ENCODE data around the gene KIF1A.
A peak's percentile ranks its signal among the peaks of the same experiment; 100 is the strongest.

KIF1A gene, protein sequence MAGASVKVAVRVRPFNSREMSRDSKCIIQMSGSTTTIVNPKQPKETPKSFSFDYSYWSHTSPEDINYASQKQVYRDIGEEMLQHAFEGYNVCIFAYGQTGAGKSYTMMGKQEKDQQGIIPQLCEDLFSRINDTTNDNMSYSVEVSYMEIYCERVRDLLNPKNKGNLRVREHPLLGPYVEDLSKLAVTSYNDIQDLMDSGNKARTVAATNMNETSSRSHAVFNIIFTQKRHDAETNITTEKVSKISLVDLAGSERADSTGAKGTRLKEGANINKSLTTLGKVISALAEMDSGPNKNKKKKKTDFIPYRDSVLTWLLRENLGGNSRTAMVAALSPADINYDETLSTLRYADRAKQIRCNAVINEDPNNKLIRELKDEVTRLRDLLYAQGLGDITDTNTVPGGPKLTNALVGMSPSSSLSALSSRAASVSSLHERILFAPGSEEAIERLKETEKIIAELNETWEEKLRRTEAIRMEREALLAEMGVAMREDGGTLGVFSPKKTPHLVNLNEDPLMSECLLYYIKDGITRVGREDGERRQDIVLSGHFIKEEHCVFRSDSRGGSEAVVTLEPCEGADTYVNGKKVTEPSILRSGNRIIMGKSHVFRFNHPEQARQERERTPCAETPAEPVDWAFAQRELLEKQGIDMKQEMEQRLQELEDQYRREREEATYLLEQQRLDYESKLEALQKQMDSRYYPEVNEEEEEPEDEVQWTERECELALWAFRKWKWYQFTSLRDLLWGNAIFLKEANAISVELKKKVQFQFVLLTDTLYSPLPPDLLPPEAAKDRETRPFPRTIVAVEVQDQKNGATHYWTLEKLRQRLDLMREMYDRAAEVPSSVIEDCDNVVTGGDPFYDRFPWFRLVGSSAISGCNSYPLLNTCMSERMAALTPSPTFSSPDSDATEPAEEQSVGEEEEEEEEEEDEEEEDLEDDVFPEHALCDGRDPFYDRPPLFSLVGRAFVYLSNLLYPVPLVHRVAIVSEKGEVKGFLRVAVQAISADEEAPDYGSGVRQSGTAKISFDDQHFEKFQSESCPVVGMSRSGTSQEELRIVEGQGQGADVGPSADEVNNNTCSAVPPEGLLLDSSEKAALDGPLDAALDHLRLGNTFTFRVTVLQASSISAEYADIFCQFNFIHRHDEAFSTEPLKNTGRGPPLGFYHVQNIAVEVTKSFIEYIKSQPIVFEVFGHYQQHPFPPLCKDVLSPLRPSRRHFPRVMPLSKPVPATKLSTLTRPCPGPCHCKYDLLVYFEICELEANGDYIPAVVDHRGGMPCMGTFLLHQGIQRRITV (N-terminal part only)

DNA sequence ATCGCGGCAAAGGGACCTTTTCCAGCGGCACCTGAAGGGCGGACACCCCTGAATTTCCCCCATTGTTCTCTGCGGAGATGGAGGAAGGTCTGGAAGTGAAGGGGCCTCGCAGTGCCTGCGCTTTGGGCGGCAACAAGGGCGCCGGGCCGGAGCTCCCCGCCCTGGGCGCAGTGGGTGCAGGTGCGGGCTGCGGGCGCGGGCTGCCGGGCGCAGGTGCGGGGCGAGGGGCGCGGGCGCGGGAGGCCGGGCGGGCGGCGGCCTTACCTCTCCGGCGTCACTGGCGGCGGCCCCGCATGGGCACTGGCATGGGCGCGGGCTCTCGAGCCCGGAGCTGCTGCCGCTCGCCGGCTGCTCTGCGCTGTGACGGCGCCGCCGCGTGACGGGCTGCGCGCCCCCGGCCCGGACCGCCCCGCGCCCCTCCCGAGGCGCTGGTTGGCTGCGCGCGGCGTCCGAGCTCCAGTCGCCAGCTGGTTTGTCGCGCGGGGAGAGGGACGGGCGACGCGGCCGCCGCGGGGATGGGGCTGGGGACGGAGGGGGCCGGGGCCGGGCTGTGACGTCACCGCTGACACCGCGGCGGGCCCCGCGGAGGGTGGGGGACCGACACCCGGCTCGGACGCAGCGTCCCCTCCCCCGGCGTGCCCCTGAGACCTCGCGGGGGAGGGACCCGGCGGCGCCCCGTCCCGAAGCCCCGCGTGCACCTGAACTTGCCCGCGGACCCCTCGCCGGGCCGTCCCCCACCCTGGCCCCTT lies at the start of gene KIF1A:
TSS of gene KIF1A (minus strand) at position 362 of the 749 bp plus-strand sequence. CDS start 22,467 bp downstream, outside the sequence.
- DNase-seq (ENCODE audit: low spot score) = no peak

DNA sequence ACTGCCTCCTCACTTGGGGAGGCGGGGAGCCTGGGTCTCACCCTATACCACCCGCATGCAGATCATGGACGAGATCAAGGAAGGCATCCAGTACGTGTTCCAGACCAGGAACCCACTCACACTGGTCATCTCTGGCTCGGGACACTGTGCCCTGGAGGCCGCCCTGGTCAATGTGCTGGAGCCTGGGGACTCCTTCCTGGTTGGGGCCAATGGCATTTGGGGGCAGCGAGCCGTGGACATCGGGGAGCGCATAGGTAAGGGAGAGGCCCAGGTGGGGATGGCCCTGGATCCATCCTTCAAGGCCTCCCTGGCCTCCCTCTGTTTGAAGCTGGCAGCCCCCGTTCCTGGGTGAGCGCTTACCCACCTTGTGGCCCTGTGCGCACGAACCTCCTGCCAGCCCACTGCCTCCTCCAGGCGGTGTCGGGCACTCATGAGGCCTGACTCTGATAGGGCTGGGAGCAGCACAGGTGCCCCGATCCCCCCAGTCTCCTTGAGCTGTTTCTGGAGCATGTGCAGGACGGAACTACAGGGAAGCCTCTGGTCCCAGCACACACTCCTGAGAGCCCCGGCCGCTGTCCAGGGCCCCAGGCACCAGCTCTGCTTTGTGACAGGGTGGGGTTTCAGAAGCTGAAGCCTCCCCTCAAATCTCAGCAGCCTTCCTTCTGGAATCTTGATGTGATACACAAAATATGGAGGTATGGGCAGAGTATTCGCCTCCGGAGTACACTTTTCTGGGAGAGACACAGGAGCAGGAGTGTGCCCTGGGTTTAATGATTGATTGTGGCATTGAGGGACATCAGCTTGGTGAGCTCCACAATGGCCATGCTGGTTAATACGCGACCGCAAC lies 49.3 kb upstream of the KIF1A start:
- no peak for DNase-seq (ENCODE audit: low spot score)

DNA sequence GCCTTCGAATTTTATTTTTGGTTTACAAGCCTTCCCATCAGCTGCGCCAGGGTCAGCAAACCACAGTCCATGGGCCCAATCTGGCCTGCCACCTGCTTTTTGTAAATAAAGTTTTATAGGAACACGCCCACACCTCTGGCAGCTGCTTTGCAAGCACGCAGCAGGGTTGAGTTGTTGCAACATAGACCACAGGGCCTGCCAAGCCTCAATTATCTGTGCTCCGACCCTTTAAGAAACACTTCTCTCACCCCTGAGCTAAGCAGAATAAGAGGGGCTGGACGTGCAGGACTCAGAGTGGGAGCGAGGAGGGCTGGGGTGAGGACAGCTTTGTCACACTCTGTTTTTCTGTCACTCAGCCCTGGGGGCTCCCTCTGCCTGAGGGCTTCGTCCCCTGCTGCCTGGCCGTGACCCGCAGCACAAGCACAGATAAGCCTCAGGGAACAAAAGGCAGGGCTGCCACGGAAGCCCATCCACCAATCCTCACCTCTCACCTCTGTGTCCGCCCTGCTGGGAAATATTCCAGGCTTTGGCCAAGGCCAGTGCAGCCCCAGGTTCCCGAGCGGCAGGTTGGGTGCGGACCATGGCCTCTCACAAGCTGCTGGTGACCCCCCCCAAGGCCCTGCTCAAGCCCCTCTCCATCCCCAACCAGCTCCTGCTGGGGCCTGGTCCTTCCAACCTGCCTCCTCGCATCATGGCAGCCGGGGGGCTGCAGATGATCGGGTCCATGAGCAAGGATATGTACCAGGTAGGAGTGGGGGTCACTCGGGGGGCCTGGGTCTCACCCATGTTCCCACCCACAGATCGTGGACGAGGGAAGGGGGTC lies 48.5 kb upstream of the KIF1A start, which contains the start of gene AGXT:
TSS of gene AGXT (plus strand) at position 539 of the 823 bp plus-strand sequence. CDS start at position 581, 42 bp downstream.
- no peak for DNase-seq (ENCODE audit: low spot score)

DNA sequence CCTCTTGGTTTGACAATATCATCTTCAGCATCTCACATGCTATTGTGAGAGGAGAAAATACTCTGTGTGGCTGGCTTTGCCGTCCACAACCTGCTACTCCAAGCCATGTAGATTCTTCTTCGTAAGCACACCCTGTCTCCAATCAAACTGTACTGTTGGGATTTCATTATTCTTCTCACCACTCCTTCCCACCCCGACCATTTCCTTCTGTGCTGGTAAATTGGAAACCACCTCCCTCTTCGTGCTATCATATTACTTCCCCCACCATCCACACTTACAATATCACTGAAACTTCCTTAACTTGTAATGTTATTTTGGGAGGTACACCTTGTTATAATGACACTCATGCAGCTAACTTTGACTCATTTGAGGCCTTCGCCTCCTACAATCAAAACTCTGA lies 45.4 kb upstream of the KIF1A start:
- DNase-seq (ENCODE audit: low spot score) = no peak

DNA sequence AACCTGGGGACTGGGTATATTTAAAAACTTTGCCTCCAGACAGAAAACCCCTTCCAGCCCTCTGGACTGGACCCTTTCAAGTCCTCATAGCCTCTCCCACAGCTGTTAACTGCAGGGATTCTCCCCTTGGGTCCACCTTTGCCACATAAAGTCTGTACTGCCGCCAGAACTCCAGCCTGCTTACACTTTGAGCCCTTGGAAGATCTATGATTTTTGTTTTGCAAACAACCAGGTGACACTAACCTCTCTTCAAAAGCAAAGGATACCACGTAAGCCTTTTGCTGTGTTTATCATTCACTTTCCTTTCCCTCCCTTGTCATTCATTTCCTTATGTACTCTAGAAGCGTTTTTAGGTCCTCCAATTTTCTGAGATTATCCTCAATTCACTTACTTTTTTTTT lies 44.5 kb upstream of the KIF1A start:
- no peak for DNase-seq (ENCODE audit: low spot score)

DNA sequence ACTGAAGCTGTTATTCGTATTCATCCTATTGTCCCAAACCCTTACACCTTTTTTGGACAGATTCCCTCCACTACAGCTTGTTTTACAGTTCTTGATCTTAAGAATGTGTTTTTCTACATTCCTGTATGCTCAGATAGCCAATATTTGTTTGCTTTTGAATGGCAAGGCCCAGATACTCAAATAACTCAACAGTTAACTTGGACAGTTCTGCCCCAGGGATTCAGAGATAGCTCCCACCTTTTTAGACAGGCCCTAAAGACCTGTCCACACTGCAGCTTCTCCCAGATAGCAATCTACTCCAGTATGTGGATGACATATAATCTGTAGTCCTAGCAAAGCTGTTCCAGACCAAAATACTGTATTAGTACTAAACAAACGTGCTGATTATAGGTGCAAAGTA lies 41.5 kb upstream of the KIF1A start:
- DNase-seq (ENCODE audit: low spot score) = no peak

DNA sequence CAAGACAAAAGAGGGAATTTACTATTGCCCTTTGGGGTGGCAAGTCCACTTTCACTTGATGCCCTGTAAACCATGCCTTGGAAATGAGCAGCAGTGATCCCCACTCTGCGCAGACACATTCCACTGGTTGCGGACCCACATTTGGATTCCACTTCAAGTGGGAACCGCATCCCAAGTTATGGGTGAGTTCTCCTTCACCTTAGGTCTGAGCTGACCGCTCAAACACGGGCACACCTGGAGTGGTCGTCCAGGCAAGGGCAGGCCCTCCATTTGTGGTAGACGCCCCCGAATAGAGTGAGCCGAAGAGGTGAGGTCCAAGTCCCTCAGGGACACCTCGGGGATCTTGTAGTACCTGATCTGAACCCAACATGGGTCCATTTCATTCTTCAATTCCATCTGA lies 38.9 kb upstream of the KIF1A start:
- DNase-seq (ENCODE audit: low spot score) = no peak

DNA sequence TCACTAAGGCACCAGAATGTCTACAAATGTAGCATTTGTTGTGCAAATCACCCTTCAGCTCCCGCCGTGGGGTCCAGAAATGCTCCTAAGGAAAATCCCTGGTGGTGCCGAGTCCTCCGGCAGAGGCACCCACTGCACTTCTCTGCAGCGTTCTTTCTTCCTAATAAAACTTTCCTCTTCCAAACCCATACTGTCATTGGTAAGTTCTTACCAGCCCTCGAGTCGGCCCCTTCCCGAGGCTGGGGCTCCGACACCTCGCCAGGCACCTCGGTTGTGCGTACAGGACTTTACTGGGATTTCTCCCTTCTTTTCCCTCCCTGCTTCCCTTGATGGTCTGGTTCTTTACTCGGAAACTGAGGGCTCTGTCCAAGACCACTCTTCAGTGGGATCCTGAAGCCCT lies 38.3 kb upstream of the KIF1A start:
- no peak for DNase-seq (ENCODE audit: low spot score)

DNA sequence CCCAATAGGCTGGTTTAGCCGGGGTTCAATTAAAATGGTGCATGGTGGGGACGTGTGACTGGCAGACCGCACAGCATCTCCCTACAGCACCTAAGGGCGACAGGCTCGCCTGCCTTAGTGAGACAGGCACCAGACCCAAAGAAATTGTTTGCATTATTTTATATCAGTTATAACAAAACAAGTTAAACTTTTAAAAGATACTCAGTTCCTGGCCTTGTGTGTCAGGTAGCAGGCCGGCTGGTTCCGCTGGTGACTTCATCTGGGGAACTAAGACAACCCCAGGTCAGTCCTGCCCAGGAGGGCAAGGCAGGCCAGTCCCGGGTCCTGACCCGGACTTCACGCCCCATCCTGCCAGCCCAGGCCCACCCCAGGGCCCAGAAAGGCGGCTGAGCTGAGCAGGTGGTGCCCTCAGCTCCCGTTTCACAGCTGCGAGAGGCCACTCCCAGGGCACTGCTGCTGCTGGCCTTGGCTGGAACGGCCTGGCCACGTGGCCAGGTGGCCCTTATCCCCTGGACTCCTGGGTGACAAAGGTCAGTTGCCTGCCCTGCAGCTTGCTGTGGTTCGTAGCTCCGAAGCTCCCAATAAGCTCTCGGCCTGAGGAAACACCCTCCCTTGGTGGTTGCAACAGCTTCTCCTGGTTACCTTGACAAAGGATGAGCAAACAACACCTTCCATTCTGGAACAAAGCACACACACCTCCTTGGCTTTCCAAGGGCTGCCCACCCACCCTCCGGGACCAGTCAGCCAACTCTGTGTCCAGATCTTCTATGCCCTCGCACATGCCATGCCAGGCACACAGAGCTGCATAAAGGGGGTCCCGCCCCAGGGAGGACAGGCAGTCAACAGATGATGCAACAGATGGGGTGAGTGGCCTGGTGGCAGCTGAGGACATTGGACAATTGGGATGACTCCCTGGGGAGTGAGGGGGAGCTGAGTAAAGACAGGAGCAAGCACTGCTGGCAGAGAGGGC lies 37.3 kb upstream of the KIF1A start:
- DNase-seq (ENCODE audit: low spot score) = no peak

DNA sequence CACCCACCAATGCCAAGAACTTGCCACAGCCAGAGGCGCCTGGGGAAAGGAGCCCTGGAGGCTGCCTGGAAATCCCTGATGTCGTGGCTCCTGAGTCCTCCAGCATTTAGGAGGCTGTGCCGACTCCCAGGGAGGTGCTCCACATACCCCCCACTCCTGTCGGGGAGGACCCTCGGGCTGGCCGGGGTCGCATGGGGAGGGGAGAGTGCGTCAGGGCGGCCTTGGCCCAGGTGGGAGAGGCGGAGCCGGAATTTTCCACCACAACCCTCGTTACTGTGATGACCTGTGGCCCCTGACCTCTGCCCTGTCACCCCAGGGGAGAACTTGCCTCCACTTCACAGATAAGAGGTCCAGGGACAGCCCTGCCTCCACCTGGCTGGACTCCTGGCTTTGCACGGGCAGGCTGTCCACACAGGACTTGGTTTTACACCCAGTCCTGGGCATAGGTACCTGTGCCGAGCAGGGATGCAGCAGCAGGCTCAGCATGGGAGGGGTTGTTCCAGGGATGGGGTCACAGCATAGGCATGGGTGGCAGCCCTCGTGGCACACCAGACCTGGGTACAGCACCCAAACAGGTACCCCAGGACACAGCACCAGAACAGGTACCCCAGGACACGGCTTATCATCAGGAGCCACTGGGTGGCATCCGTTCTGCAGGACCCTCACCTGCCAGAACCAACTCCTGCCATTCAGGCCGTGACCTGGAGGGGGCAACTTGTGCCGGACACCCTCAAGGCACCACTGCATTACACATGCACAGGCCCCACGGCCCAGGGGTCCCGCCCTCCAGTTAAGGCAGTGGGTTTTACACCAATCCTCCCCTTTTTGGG lies 36.3 kb upstream of the KIF1A start:
- peak; percentile 27 for DNase-seq (ENCODE audit: low spot score)

DNA sequence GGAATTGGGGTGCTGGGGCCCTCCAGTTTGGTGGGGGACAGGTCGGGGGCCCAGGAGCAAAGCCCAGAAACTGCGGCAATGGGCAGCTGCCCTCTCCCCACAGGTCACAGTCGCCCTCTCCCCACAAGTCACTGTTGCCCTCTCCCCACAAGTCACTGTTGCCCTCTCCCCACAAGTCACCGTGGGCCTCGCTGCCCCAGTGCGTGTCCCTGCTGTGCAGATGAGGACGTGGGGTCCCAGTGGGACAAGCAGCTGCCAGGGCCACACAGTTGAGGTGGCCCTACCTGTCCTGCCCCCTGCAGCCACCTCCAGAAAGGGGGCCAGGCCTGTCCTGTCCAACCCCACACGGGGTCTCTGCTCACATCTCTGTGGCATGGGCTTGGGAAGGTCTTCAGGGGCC lies 35.7 kb upstream of the KIF1A start:
- no peak for DNase-seq (ENCODE audit: low spot score)

DNA sequence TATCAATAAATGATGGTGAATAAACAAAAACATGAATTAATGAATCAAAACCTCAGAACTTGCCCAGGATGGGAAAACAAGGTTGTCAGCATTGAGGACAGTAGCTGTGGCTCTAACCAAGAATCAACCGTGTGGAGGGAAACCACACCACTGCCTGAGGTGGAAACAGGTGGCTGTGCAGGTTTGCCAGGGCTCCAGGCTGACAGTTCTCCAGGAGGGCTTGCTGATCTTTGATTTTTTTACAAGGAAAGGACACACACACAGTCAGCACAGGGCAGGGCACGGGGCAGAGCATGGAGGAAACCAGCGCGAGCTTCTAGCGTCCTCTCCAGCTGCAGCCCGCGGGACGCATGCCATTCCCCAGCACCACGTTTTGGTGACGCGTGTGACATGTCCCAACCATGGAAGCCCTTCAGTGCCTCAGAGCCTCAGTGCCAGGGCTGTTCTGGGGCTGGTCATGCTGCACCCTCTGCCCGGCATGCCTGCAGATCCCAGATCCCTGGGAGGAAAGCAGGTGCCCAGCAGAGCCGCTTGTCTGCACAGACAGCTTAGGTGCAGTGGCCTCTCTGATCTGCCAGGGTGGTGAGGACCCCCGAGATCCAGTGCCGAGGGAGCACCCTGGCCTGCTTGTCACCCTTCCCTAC lies 32.8 kb upstream of the KIF1A start:
- no peak for DNase-seq (ENCODE audit: low spot score)

DNA sequence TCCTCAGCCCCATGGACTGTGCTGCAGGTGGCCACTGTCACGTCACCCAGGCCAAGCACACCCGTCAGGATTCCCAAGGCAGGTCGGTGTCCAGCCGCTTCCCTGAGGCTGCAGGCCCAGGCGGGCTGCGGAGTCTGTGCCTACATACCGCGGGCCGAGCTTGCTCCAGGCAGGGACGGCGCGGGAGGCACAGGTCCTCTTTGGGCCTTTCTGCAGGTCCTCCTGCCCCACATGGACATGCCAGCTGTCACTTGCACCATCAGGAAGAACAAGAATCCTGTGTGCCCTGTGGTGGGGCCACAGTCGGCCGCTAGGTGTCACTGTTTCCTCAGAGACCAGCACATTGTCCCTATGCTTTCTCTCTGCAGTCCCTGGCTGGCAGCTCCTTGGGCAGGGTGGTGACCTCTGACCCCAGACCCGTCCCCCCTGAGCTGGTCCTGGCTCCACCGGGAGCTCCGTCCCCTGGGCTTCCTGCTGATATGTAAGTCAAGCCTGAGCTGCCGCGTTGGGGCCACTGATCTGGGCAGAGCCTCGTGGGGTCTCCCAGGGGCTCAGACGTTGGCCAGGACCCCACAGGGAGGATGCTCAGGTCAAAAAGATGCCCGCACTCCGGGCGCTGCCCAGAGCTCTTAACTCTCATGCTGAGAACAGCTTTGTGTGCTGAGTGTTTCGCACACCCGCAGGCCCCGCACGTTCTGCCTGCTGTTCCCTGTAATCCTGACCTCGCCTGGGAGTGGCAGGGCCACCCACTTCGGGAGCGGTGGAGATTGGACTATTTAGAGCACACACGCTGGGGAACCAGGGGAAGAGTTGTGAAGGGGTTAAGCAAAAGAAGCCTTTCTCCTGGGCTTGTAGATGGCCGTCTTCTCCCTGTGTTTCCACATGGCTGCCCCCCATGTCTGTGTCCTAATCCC lies 31.3 kb upstream of the KIF1A start:
- peak; percentile 82 for DNase-seq (ENCODE audit: low spot score)

DNA sequence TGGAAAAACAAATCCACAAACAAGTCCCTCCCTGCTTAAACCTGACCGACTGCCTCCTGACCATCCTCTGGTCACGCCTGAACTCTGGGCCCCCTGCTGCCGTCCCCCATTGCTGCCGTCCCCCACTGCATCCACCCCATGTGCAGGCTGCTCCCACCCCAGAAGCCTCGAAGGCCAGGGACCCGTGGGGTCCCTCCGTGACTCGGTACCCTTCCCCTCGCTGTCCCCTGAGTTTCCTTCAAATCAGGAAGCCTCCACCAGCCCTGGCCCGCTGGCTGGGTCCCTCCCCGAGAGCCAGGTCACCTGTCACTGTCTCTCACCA lies 30.7 kb upstream of the KIF1A start:
- DNase-seq (ENCODE audit: low spot score) = no peak

DNA sequence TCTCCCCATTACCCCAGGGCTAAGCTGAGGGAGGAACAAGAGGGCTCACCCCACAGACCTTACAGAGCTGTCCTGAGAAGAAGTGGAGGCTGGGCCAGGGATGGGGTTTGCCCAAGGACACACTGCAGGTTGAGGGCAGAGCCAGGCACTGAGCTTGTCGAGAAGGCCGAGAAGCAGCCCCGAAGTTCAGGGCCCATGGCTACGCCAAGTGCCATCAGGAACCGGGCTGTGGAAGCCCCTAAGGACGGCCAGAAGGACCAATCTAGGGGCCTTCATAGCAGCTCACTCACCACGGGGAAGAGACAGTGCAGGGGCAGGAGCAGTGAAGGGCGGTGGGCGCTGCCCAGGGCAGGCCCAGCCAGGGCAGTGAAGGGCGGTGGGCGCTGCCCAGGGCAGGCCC lies 30.0 kb upstream of the KIF1A start:
- DNase-seq (ENCODE audit: low spot score) = no peak
